Loucy (cell line): ENCODE results near the gene C7orf57.

Source experiments
- EZH2phosphoT487 ChIP-seq: fragments of 200-600 bp; IDR thresholded peaks from 2 replicates; pipeline ENCODE4 v1.6.1; 2018; ENCODE audit warnings: antibody characterized with exemption, mild to moderate bottlenecking, moderate library complexity, borderline replicate concordance
- TF ChIP-seq, protein P1 (sequence below): fragments of 200-600 bp; sonication (generic); conservative IDR thresholded peaks from 2 replicates; pipeline ENCODE4 v1.5.1; 2014; ENCODE audit warnings: mild to moderate bottlenecking, antibody characterized with exemption, low read length

- TF ChIP-seq, protein P1, sequence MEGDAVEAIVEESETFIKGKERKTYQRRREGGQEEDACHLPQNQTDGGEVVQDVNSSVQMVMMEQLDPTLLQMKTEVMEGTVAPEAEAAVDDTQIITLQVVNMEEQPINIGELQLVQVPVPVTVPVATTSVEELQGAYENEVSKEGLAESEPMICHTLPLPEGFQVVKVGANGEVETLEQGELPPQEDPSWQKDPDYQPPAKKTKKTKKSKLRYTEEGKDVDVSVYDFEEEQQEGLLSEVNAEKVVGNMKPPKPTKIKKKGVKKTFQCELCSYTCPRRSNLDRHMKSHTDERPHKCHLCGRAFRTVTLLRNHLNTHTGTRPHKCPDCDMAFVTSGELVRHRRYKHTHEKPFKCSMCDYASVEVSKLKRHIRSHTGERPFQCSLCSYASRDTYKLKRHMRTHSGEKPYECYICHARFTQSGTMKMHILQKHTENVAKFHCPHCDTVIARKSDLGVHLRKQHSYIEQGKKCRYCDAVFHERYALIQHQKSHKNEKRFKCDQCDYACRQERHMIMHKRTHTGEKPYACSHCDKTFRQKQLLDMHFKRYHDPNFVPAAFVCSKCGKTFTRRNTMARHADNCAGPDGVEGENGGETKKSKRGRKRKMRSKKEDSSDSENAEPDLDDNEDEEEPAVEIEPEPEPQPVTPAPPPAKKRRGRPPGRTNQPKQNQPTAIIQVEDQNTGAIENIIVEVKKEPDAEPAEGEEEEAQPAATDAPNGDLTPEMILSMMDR = no peak
- TF ChIP-seq EZH2phosphoT487 = no peak
These were observed 17.7 kb upstream of the C7orf57 start for GRCh38 chr7:48017674-48018073.
